ENCODE measurements around the gene ATP6V1B1. TPM values are rescaled to one million over a fixed set of nuclear protein-coding genes. Genes with fewer than 3 reads are reported as not detected.

The ATP6V1B1 gene
- total RNA-seq, 1 experiment from 2014 or later, result 7.8 TPM

- Histone ChIP-seq H2AFZ (no peak overlapping the region), H3K9me3 (ENCODE audit: insufficient read depth, low read depth) (no peaks in the 10 kb centered on the region), H3F3A (ENCODE audit: insufficient read depth, low read depth) (no peaks in the 10 kb centered on the region), H3K27me3 (ENCODE audit: insufficient read depth, low read depth) (no peaks in the 10 kb centered on the region), H3K27ac (no peak overlapping the region), H3K9me2 (ENCODE audit: insufficient read depth) (no peaks in the 10 kb centered on the region), H3K4me1 (replicated peaks; ENCODE audit: insufficient read depth) (no peaks in the 10 kb centered on the region), H3K4me2 (no peak overlapping the region), H4K20me1 (ENCODE audit: insufficient read depth) (no peaks in the 10 kb centered on the region; the same call in 1 of the 2 replicates), H3K4me3 (no peak overlapping the region), H3K36me3 (ENCODE audit: low read depth) (no peaks in the 10 kb centered on the region), H3K79me2 (ENCODE audit: low read depth) (no peaks in the 10 kb centered on the region)
- intact Hi-C loops (cut with micrococcal nuclease; ENCODE audit: unreplicated experiment), result no loop called here
- no TSS peak for BruUV-seq (replicated peaks)
- TF ChIP-seq, protein P1, sequence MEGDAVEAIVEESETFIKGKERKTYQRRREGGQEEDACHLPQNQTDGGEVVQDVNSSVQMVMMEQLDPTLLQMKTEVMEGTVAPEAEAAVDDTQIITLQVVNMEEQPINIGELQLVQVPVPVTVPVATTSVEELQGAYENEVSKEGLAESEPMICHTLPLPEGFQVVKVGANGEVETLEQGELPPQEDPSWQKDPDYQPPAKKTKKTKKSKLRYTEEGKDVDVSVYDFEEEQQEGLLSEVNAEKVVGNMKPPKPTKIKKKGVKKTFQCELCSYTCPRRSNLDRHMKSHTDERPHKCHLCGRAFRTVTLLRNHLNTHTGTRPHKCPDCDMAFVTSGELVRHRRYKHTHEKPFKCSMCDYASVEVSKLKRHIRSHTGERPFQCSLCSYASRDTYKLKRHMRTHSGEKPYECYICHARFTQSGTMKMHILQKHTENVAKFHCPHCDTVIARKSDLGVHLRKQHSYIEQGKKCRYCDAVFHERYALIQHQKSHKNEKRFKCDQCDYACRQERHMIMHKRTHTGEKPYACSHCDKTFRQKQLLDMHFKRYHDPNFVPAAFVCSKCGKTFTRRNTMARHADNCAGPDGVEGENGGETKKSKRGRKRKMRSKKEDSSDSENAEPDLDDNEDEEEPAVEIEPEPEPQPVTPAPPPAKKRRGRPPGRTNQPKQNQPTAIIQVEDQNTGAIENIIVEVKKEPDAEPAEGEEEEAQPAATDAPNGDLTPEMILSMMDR (conservative IDR thresholded peaks at IDR 0.05), result no peak
- TF ChIP-seq EZH2 (IDR thresholded peaks at IDR 0.05; ENCODE audit: low read depth), result no peak
- CTCF ChIA-PET, result interaction anchor here (0.6 kb wide), 1 partner anchor 19 kb away, joined by 3 read pairs; no protein-coding TSS in a partner anchor
- no peak for DNase-seq
- POLR2A ChIA-PET (ENCODE audit: unreplicated experiment), result interaction anchor here (0.6 kb wide), 1 partner anchor 692 kb away, joined by 4 read pairs; the partner anchor contains the start of gene SNRPG
Measured at GRCh38 chr2:70985956-70986355, 50.3 kb downstream of the ATP6V1B1 start.

DNA sequence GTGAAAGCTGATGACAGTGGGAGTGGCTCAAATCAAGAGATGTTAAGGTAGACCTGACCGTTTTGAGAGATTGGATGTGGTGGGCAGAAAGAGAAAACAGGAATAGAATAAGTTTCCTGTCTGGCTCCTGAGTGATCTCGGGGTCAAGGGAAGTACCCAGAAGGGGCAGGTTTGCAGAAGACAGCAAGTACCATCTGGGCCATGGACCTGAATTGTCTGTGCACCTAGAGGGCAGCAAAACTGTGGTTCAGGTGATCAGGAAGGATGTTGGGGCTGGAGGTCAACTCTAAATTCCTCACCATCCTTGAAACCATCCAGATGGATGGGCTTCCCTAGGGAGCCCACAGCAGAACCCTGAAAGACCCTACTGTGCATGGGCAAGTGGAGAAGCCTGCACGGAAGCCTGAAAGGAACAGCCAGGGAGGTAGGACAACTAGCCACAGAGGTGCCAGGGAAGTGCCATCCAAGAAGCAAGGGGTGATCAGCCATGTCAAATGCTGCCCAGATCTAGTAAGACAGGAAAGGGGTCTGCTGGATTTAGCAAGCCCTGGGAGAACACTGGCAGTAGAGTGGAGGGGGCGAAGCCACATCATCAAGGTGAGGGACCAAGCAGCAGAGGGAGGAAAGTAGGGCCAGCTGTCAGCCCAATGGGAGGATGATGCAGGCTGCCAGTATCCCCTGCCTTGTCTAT, 50.9 kb downstream of the ATP6V1B1 start:
- Histone ChIP-seq H3K4me3 (no peak overlapping the region), H3K27me3 (ENCODE audit: insufficient read depth, low read depth) (no peaks in the 10 kb centered on the region), H3K79me2 (ENCODE audit: low read depth) (no peaks in the 10 kb centered on the region), H3K4me1 (replicated peaks; ENCODE audit: insufficient read depth) (no peaks in the 10 kb centered on the region), H3K9me3 (ENCODE audit: insufficient read depth, low read depth) (no peaks in the 10 kb centered on the region), H2AFZ (no peak overlapping the region), H3K36me3 (ENCODE audit: low read depth) (no peaks in the 10 kb centered on the region), H3F3A (ENCODE audit: insufficient read depth, low read depth) (no peaks in the 10 kb centered on the region), H3K9me2 (ENCODE audit: insufficient read depth) (no peaks in the 10 kb centered on the region), H3K27ac (no peak overlapping the region), H4K20me1 (ENCODE audit: insufficient read depth) (no peaks in the 10 kb centered on the region; the same call in 1 of the 2 replicates), H3K4me2 (no peak overlapping the region)
- no peak for DNase-seq
- POLR2A ChIA-PET (ENCODE audit: unreplicated experiment), result interaction anchor here (0.5 kb wide), 1 partner anchor 1536 kb away, joined by 4 read pairs; no protein-coding TSS in a partner anchor
- no TSS peak for BruUV-seq (replicated peaks)
- TF ChIP-seq, protein P1 (conservative IDR thresholded peaks at IDR 0.05), result no peak
- no peak for TF ChIP-seq EZH2 (IDR thresholded peaks at IDR 0.05; ENCODE audit: low read depth)
- CTCF ChIA-PET, result interaction anchor here (0.6 kb wide), 2 partner anchors 20 to 328 kb away, joined by 3 to 9 read pairs; no protein-coding TSS in a partner anchor
- intact Hi-C loops (cut with micrococcal nuclease; ENCODE audit: unreplicated experiment), result no loop called here

GRCh38 chr2:70987386-70987785, 51.7 kb downstream of the ATP6V1B1 start:
- Histone ChIP-seq H3K27me3 (ENCODE audit: insufficient read depth, low read depth) (no peaks in the 10 kb centered on the region), H3K4me3 (no peak overlapping the region), H3K79me2 (ENCODE audit: low read depth) (no peaks in the 10 kb centered on the region), H3K9me3 (ENCODE audit: insufficient read depth, low read depth) (no peaks in the 10 kb centered on the region), H3K9me2 (ENCODE audit: insufficient read depth) (no peaks in the 10 kb centered on the region), H3F3A (ENCODE audit: insufficient read depth, low read depth) (no peaks in the 10 kb centered on the region), H3K4me1 (replicated peaks; ENCODE audit: insufficient read depth) (no peaks in the 10 kb centered on the region), H3K4me2 (no peak overlapping the region), H4K20me1 (ENCODE audit: insufficient read depth) (no peaks in the 10 kb centered on the region; the same call in 1 of the 2 replicates), H2AFZ (no peak overlapping the region), H3K27ac (no peak overlapping the region), H3K36me3 (ENCODE audit: low read depth) (no peaks in the 10 kb centered on the region)
- DNase-seq, result no peak
- BruUV-seq (replicated peaks), result no TSS peak
- ChIA-PET CTCF (no interaction called here), POLR2A (ENCODE audit: unreplicated experiment) (no interaction called here)
- intact Hi-C loops (cut with micrococcal nuclease; ENCODE audit: unreplicated experiment), result no loop called here
- TF ChIP-seq, protein P1 (conservative IDR thresholded peaks at IDR 0.05), result no peak
- TF ChIP-seq EZH2 (IDR thresholded peaks at IDR 0.05; ENCODE audit: low read depth), result no peak
